Measurements from ENCODE around the gene WSCD2. TPM values are rescaled to one million over a fixed set of nuclear protein-coding genes. Genes with fewer than 3 reads are reported as not detected.

Gene WSCD2
- total RNA-seq, 1 donor from 2014 or later: not detected

DNA sequence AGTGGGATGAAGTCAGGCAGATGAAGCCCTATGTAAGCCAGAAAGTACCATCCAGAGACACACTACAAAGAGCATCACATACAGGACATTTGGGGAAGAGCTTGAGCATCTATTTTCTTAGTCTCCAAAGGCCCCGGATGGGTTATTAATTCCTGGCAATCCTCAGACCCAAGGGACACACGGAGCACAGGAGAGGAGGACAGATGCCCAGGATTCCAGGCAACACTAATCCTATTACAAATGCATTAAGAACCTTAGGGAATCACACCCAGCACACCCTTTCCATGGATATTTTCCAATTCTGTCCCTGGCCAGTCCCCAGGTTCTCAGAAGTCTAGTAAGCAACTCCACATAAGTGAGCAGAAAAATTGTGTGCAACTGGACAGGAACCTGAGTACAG, 144.1 kb downstream of the WSCD2 start:
- Mint-ChIP-seq H3K4me1 (ENCODE audit: low read depth) (no peaks in the 10 kb centered on the region), H3K27me3 (peaks cover 2% of the 10 kb centered on the region), H3K4me3 (ENCODE audit: low read depth) (no peak overlapping the region), H3K9me3 (ENCODE audit: low read depth) (no peaks in the 10 kb centered on the region), H3K27ac (no peak overlapping the region), H3K36me3 (ENCODE audit: insufficient read depth) (no peaks in the 10 kb centered on the region)
- TF ChIP-seq, protein P1, sequence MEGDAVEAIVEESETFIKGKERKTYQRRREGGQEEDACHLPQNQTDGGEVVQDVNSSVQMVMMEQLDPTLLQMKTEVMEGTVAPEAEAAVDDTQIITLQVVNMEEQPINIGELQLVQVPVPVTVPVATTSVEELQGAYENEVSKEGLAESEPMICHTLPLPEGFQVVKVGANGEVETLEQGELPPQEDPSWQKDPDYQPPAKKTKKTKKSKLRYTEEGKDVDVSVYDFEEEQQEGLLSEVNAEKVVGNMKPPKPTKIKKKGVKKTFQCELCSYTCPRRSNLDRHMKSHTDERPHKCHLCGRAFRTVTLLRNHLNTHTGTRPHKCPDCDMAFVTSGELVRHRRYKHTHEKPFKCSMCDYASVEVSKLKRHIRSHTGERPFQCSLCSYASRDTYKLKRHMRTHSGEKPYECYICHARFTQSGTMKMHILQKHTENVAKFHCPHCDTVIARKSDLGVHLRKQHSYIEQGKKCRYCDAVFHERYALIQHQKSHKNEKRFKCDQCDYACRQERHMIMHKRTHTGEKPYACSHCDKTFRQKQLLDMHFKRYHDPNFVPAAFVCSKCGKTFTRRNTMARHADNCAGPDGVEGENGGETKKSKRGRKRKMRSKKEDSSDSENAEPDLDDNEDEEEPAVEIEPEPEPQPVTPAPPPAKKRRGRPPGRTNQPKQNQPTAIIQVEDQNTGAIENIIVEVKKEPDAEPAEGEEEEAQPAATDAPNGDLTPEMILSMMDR (IDR thresholded peaks at IDR 0.05; ENCODE audit: unreplicated experiment): no peak
- no peak for DNase-seq (ENCODE audit: low spot score, unreplicated experiment)

DNA sequence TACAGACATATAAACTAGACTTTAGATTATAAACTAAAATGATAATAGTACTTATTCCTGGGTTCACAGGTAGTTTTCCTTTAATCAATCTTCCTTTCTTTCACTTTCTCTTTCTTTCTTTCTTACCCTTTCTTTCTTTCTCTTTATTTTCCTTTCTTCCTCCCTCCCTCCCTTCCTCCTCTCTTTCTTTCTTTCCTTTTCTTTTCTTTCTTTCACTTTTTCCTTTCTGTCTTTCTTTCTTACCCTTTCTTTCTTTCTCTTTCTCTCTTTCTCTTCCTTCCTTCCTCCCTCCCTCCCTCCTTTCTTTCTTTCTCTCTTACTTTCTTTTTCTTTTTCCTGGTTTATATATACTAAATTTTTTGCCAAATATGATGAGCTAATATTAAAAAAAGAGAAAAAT, 148.5 kb downstream of the WSCD2 start:
- DNase-seq (ENCODE audit: low spot score, unreplicated experiment): no peak
- H3K4me3 Mint-ChIP-seq (ENCODE audit: low read depth): no peak overlapping the region
- no peaks in the 10 kb centered on the region for H3K36me3 Mint-ChIP-seq (ENCODE audit: insufficient read depth)
- H3K9me3 Mint-ChIP-seq (ENCODE audit: low read depth): no peaks in the 10 kb centered on the region
- no peaks in the 10 kb centered on the region for H3K4me1 Mint-ChIP-seq (ENCODE audit: low read depth)
- no peak overlapping the region for H3K27ac Mint-ChIP-seq
- peaks cover 10% of the 10 kb centered on the region for H3K27me3 Mint-ChIP-seq
- TF ChIP-seq, protein P1 (IDR thresholded peaks at IDR 0.05; ENCODE audit: unreplicated experiment): no peak

DNA sequence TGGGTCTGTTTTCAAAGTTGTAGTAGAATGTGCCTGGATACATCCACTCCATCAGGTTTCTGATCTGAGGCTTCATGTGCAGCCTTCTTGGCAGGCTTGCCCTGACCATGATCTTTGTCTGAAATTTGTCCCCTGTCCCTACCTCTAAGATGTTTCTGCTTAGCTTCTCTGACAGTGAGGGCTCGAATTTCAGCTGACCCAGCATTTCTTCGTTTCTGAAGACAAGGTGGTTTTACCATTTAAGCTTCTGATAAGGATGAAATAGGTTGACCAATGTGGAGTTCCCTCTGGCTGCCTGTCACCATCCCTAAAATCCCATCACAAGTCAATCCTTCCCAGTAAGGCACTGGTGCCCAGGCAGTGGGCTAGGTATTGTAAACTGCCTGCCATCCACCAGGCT, 153.1 kb downstream of the WSCD2 start:
- no peak overlapping the region for H3K27ac Mint-ChIP-seq
- peaks cover 25% of the 10 kb centered on the region for H3K27me3 Mint-ChIP-seq
- H3K36me3 Mint-ChIP-seq (ENCODE audit: insufficient read depth): no peaks in the 10 kb centered on the region
- no peak for DNase-seq (ENCODE audit: low spot score, unreplicated experiment)
- TF ChIP-seq, protein P1 (IDR thresholded peaks at IDR 0.05; ENCODE audit: unreplicated experiment): no peak
- H3K4me3 Mint-ChIP-seq (ENCODE audit: low read depth): no peak overlapping the region
- no peaks in the 10 kb centered on the region for H3K9me3 Mint-ChIP-seq (ENCODE audit: low read depth)
- no peaks in the 10 kb centered on the region for H3K4me1 Mint-ChIP-seq (ENCODE audit: low read depth)

DNA sequence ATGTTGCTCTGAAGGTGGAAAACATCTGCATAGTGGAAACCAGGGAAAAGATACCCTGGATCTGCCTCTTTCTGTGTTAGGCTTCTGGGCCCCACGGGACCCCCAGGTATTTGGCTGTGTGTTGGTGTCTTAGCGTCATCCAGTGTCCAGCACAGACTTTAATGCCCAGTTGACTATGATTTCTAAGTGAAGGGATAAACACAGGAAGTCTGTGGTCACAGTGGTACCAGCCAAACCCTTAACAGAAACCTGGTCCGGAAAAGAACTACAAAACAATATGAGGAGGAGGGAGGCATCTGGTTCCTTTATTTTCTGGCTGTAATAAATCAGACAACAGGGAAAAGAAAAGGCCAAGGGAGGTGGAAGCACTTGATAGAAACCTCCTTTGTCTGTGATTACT, 153.6 kb downstream of the WSCD2 start:
- Mint-ChIP-seq H3K4me3 (ENCODE audit: low read depth) (no peak overlapping the region), H3K27me3 (peaks cover 25% of the 10 kb centered on the region), H3K36me3 (ENCODE audit: insufficient read depth) (no peaks in the 10 kb centered on the region), H3K4me1 (ENCODE audit: low read depth) (no peaks in the 10 kb centered on the region), H3K27ac (no peak overlapping the region), H3K9me3 (ENCODE audit: low read depth) (no peaks in the 10 kb centered on the region)
- TF ChIP-seq, protein P1 (IDR thresholded peaks at IDR 0.05; ENCODE audit: unreplicated experiment): no peak
- DNase-seq (ENCODE audit: low spot score, unreplicated experiment): no peak

DNA sequence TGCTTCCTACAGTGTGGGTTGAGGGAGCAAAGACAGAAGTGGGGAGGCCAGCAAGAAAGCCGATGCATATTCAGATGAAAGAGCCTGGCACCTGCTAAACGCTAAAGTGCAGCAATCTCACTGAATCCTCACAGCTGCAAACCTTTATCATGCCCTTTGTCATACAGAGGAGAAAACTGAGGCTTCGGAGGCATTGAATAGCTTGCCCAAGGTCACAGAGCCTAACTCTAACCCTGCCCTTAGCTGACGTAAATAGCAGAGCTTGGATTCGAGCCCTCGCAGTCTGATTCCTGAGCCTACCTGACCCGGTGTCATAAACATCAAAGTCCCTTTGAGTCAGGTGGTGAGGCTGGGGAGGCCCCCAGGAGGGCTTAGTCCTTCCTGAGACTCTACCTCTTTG, 155.1 kb downstream of the WSCD2 start:
- no peaks in the 10 kb centered on the region for H3K9me3 Mint-ChIP-seq (ENCODE audit: low read depth)
- TF ChIP-seq, protein P1 (IDR thresholded peaks at IDR 0.05; ENCODE audit: unreplicated experiment): no peak
- DNase-seq (ENCODE audit: low spot score, unreplicated experiment): no peak
- no peak overlapping the region for H3K27ac Mint-ChIP-seq
- no peaks in the 10 kb centered on the region for H3K4me1 Mint-ChIP-seq (ENCODE audit: low read depth)
- H3K27me3 Mint-ChIP-seq: peaks cover 32% of the 10 kb centered on the region
- H3K4me3 Mint-ChIP-seq (ENCODE audit: low read depth): no peak overlapping the region
- H3K36me3 Mint-ChIP-seq (ENCODE audit: insufficient read depth): no peaks in the 10 kb centered on the region
